Kidney epithelial cell (primary cell): ENCODE data around the gene KCNC4. TPM values are rescaled to one million over a fixed set of nuclear protein-coding genes. Genes with fewer than 3 reads are reported as not detected.

Experiments used
- DNase-seq: peaks from one replicate; pipeline ENCODE4 v3.0.0-alpha.2; 2010; ENCODE audit warnings: low read depth
- H3K27me3 ChIP-seq: 2 replicates; pipeline ENCODE4 v1.6.0; 2011; ENCODE audit warnings: low read length; ENCODE audit not compliant: control insufficient read depth, insufficient read depth
- H3K36me3 ChIP-seq: 2 replicates; pipeline ENCODE4 v1.5.1; 2011; ENCODE audit warnings: low read length; ENCODE audit not compliant: control insufficient read depth, insufficient read depth
- H3K4me3 ChIP-seq: 2 replicates; pipeline ENCODE4 v1.5.1; 2011; ENCODE audit warnings: low read depth, mild to moderate bottlenecking, control low read depth, low read length
- total RNA-seq: library from RNA; depleted of rRNA; stranded (reverse); fragments of >200 nt; gene quantifications from 2 replicates; pipeline ENCODE4 v1.2.3, GENCODE V29; 2015
- TF ChIP-seq, protein P1 (sequence below): IDR thresholded peaks from 2 replicates; pipeline ENCODE4 v1.5.1; 2011; ENCODE audit warnings: mild to moderate bottlenecking, moderate library complexity, low read length, control low read depth, inconsistent platforms; ENCODE audit not compliant: insufficient read depth, poor library complexity, severe bottlenecking

The KCNC4 gene
- total RNA-seq, 1 donor from 2014 or later: 1.8 TPM

DNA sequence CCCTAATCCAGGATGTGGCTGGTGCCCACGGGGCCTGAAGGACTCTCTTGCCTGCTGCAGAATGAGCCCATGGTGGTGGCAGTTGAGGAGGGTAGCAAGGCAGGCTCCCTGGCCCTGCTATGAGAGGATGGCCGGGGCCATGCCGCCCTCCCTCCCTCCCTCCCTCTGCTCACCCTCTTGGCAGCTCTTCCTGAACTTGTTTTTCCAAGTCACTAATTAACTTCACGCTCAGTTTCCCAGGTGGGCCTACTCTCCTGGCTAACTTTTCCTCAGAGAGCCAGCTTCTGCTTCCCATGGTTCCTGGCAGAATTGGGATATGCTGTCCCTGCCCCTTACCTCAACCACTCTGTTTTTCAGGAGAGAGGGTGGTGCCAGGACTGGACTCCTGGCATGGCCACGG is 10.2 kb downstream of the KCNC4 start:
- Histone ChIP-seq H3K4me3 (no peak overlapping the region), H3K36me3 (no peaks in the 10 kb centered on the region), H3K27me3 (no peaks in the 10 kb centered on the region)
- DNase-seq: no peak
- TF ChIP-seq, protein P1, sequence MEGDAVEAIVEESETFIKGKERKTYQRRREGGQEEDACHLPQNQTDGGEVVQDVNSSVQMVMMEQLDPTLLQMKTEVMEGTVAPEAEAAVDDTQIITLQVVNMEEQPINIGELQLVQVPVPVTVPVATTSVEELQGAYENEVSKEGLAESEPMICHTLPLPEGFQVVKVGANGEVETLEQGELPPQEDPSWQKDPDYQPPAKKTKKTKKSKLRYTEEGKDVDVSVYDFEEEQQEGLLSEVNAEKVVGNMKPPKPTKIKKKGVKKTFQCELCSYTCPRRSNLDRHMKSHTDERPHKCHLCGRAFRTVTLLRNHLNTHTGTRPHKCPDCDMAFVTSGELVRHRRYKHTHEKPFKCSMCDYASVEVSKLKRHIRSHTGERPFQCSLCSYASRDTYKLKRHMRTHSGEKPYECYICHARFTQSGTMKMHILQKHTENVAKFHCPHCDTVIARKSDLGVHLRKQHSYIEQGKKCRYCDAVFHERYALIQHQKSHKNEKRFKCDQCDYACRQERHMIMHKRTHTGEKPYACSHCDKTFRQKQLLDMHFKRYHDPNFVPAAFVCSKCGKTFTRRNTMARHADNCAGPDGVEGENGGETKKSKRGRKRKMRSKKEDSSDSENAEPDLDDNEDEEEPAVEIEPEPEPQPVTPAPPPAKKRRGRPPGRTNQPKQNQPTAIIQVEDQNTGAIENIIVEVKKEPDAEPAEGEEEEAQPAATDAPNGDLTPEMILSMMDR: no peak

GRCh38 chr1:110221119-110221518 is 11.0 kb downstream of the KCNC4 start:
- Histone ChIP-seq H3K4me3 (no peak overlapping the region), H3K36me3 (no peaks in the 10 kb centered on the region), H3K27me3 (no peaks in the 10 kb centered on the region)
- TF ChIP-seq, protein P1: no peak
- DNase-seq: no peak

GRCh38 chr1:110223127-110223526 is 13.0 kb downstream of the KCNC4 start:
- no peaks in the 10 kb centered on the region for H3K36me3 ChIP-seq
- DNase-seq: no peak
- TF ChIP-seq, protein P1: no peak
- H3K4me3 ChIP-seq: no peak overlapping the region
- no peaks in the 10 kb centered on the region for H3K27me3 ChIP-seq

DNA sequence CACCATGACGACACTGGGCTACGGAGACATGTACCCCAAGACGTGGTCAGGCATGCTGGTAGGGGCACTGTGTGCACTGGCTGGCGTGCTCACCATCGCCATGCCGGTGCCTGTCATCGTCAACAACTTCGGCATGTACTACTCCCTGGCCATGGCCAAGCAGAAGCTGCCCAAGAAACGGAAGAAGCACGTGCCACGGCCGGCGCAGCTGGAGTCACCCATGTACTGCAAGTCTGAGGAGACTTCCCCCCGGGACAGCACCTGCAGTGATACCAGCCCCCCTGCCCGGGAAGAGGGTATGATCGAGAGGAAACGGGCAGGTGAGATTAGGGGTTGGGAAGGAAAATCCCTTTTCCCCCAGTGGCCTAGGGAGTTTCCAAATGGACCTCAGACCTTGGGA is 13.5 kb downstream of the KCNC4 start:
- TF ChIP-seq, protein P1: no peak
- H3K27me3 ChIP-seq: no peaks in the 10 kb centered on the region
- H3K4me3 ChIP-seq: no peak overlapping the region
- no peak for DNase-seq
- no peaks in the 10 kb centered on the region for H3K36me3 ChIP-seq

GRCh38 chr1:110224240-110224995 is 14.3 kb downstream of the KCNC4 start:
- no peak for DNase-seq
- TF ChIP-seq, protein P1: no peak
- no peak overlapping the region for H3K4me3 ChIP-seq
- H3K27me3 ChIP-seq: no peaks in the 10 kb centered on the region
- H3K36me3 ChIP-seq: no peaks in the 10 kb centered on the region

- no peak for DNase-seq
- H3K4me3 ChIP-seq: no peak overlapping the region
- no peaks in the 10 kb centered on the region for H3K27me3 ChIP-seq
- no peaks in the 10 kb centered on the region for H3K36me3 ChIP-seq
- TF ChIP-seq, protein P1: no peak
Measured at GRCh38 chr1:110225212-110225611, 15.1 kb downstream of the KCNC4 start.
